NCI-H1694 treated with DMSO at 0.1 percent for 48 hours (cell line): Measurements from ENCODE around the gene DIPK1B.

Experiments
- DNase-seq: peaks from one replicate; lab custom pipeline; 2025; lab: John Stamatoyannopoulos, UW

Gene DIPK1B

GRCh38 chr9:136720251-136720897, 8.0 kb downstream of the DIPK1B start:
- no peak for DNase-seq

GRCh38 chr9:136720898-136721338, 8.5 kb downstream of the DIPK1B start:
- no peak for DNase-seq

GRCh38 chr9:136721339-136722092, 9.1 kb downstream of the DIPK1B start:
- no peak for DNase-seq

- DNase-seq = no peak
Measured at GRCh38 chr9:136722093-136722968, 10.0 kb downstream of the DIPK1B start.

GRCh38 chr9:136722969-136723356, 10.6 kb downstream of the DIPK1B start:
- DNase-seq = no peak

- DNase-seq = no peak
Measured at GRCh38 chr9:136723362-136723976, 11.1 kb downstream of the DIPK1B start.

GRCh38 chr9:136723989-136724388, 11.6 kb downstream of the DIPK1B start:
- DNase-seq = no peak

GRCh38 chr9:136724772-136725171, 12.4 kb downstream of the DIPK1B start:
- DNase-seq = no peak

- DNase-seq = no peak
Measured at GRCh38 chr9:136725612-136726011, 13.2 kb downstream of the DIPK1B start.

GRCh38 chr9:136726118-136726517, 13.7 kb downstream of the DIPK1B start:
- DNase-seq = no peak

GRCh38 chr9:136726631-136727191, 14.3 kb downstream of the DIPK1B start:
- DNase-seq = no peak

GRCh38 chr9:136728080-136728547, 15.7 kb downstream of the DIPK1B start:
- peak; percentile 53 for DNase-seq

GRCh38 chr9:136728548-136729123, 16.3 kb downstream of the DIPK1B start:
- DNase-seq = no peak

GRCh38 chr9:136729144-136729543, 16.8 kb downstream of the DIPK1B start:
- DNase-seq = no peak

- DNase-seq = no peak
Measured at GRCh38 chr9:136729926-136730325, 17.6 kb downstream of the DIPK1B start.

- DNase-seq = no peak
Measured at GRCh38 chr9:136732444-136733178, 20.2 kb downstream of the DIPK1B start.

GRCh38 chr9:136733611-136734010, 21.2 kb downstream of the DIPK1B start:
- no peak for DNase-seq

GRCh38 chr9:136734837-136735496, 22.6 kb downstream of the DIPK1B start:
- DNase-seq = no peak

GRCh38 chr9:136735812-136736480, 23.6 kb downstream of the DIPK1B start:
- no peak for DNase-seq
